ENCODE results near the gene GTPBP3. TPM values are rescaled to one million over a fixed set of nuclear protein-coding genes. Genes with fewer than 3 reads are reported as not detected.
"Not testable (repeated sequence)": the region's sequence is repeated elsewhere in the genome, so short reads cannot be mapped to it uniquely, and the experiment has no call there.

GTPBP3 gene
- total RNA-seq, 1 experiment from 2014 or later: 73.0 TPM

DNA sequence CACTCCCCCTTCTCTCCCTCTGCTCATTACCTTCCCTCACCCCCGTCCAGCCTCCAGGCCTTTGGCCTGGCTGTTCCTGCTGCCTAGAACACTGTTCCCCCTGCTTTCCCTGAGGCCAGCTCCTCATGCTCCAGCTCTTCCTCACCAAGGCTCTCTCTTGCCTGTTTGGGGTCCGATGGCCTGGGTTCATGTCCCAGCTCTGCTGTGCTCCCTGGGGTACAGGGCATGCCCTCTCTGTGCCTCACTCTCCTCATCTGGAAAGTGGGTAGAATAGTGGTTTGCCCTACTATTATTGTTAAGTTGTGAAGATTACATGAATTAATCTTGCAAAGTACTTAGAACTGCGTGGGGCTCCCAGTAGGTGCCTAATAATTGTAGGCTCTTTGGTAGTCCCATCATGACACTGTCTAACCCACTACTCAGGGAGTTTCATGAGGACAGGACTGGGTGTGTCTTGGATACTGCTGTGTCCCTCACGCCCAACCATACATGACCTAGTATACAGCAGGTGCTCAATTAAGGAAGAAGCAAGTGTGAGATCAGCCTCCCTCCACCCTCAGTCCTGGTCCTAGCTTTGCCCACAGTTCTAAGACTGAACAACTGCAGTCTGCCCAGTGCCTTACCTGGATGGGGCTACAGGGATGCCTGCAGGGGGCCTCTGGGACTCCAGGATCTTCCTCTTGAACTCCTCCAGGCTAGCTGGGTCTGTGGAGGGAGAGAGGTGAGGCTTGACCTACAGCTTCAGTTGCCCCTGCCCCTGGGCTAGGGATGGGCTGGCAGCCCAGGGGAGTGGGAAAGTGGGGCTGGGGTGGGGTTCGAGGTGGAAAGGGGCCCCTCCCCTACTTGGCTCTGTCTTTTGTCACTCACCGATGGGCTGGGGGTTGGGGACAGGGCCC, 22.8 kb downstream of the GTPBP3 start (continued):
- TF ChIP-seq, protein P1, sequence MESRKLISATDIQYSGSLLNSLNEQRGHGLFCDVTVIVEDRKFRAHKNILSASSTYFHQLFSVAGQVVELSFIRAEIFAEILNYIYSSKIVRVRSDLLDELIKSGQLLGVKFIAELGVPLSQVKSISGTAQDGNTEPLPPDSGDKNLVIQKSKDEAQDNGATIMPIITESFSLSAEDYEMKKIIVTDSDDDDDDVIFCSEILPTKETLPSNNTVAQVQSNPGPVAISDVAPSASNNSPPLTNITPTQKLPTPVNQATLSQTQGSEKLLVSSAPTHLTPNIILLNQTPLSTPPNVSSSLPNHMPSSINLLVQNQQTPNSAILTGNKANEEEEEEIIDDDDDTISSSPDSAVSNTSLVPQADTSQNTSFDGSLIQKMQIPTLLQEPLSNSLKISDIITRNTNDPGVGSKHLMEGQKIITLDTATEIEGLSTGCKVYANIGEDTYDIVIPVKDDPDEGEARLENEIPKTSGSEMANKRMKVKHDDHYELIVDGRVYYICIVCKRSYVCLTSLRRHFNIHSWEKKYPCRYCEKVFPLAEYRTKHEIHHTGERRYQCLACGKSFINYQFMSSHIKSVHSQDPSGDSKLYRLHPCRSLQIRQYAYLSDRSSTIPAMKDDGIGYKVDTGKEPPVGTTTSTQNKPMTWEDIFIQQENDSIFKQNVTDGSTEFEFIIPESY (IDR thresholded peaks at IDR 0.05; ENCODE audit: extremely low read depth, insufficient replicate concordance, low read length): no peak

DNA sequence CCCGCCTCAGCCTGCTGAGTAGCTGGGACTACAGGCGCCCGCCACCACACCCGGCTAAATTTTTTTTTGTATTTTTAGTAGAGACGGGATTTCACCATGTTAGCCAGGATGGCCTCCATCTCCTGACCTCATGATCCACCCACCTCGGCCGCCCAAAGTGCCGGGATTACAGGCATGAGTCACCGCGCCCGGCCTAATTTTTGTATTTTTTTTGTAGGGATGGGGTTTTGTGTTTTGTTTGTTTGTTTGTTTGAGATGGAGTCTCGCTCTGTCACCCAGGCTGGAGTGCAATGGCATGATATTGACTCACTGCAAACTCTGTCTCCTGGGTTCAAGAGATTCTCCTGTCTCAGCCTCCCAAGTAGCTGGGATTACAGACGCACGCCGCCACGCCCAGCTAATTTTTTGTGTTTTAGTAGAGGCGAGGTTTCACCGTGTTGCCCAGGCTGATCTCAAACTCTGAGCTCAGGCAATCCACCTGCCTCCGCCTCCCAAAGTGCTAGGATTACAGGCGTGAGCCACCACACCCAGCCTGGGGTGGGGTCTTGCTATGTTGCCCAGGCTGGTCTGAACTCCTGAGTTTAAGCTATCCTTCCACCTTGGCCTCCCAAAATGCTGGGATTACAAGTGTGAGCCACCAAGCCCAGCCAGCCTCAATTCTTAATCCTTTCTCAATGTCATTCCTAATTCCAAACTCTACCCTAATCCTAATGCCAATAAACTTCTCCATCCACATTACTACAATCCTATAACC, 26.7 kb downstream of the GTPBP3 start:
- BruUV-seq (replicated peaks); DNase-seq (ENCODE audit: low read depth, low spot score); H4K20me1 ChIP-seq (ENCODE audit: insufficient read depth); H2AFZ ChIP-seq (ENCODE audit: low read depth, low read length, poor library complexity, severe bottlenecking); H3K4me1 ChIP-seq (ENCODE audit: control insufficient read depth in 1 of 2, insufficient read depth in 2 of 2, low read length in 2 of 2); H3K9me2 ChIP-seq (ENCODE audit: insufficient read depth); ATAC-seq; H3K9ac ChIP-seq (ENCODE audit: low read length); H3K27ac ChIP-seq (ENCODE audit: low read depth, low read length); RAD21 ChIA-PET (ENCODE audit: low non-redundant PET in 1 of 2, low total read pairs in 2 of 2, uncharacterized antibody in 2 of 2, unreplicated experiment in 2 of 2); H3K27me3 ChIP-seq (ENCODE audit: insufficient read depth, low read length); H3K36me3 ChIP-seq (ENCODE audit: control insufficient read depth in 1 of 2, insufficient read depth in 2 of 2, low read length in 2 of 2); intact Hi-C loops (cut with micrococcal nuclease); CTCF ChIA-PET; H3K9me3 ChIP-seq (ENCODE audit: control insufficient read depth in 1 of 2, insufficient read depth in 1 of 2, low read depth in 1 of 2, low read length in 2 of 2); H3K4me3 ChIP-seq (replicated peaks in 1 of 2; ENCODE audit: low read depth in 1 of 2, low read length in 2 of 2); H3K4me2 ChIP-seq (ENCODE audit: low read length); H3K79me2 ChIP-seq (ENCODE audit: insufficient read depth, low read length): not testable (repeated sequence)
- POLR2A ChIA-PET: interaction anchor here (0.5 kb wide), 1 partner anchor 26 kb away, joined by 3 read pairs; no protein-coding TSS in a partner anchor
